GM21515 (cell line): ENCODE measurements around the gene PAXIP1.
A peak's percentile ranks its signal among the peaks of the same experiment; 100 is the strongest.
"Not testable (repeated sequence)": the region's sequence is repeated elsewhere in the genome, so short reads cannot be mapped to it uniquely, and the experiment has no call there.

Experiments used
- ATAC-seq: cut with Tn5 transposase; IDR thresholded peaks from one replicate; pipeline ENCODE4 v1.9.1; 2021; ENCODE audit not compliant: unreplicated experiment

The PAXIP1 gene, protein sequence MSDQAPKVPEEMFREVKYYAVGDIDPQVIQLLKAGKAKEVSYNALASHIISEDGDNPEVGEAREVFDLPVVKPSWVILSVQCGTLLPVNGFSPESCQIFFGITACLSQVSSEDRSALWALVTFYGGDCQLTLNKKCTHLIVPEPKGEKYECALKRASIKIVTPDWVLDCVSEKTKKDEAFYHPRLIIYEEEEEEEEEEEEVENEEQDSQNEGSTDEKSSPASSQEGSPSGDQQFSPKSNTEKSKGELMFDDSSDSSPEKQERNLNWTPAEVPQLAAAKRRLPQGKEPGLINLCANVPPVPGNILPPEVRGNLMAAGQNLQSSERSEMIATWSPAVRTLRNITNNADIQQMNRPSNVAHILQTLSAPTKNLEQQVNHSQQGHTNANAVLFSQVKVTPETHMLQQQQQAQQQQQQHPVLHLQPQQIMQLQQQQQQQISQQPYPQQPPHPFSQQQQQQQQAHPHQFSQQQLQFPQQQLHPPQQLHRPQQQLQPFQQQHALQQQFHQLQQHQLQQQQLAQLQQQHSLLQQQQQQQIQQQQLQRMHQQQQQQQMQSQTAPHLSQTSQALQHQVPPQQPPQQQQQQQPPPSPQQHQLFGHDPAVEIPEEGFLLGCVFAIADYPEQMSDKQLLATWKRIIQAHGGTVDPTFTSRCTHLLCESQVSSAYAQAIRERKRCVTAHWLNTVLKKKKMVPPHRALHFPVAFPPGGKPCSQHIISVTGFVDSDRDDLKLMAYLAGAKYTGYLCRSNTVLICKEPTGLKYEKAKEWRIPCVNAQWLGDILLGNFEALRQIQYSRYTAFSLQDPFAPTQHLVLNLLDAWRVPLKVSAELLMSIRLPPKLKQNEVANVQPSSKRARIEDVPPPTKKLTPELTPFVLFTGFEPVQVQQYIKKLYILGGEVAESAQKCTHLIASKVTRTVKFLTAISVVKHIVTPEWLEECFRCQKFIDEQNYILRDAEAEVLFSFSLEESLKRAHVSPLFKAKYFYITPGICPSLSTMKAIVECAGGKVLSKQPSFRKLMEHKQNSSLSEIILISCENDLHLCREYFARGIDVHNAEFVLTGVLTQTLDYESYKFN

GRCh38 chr7:155003092-155003375, at the start of gene PAXIP1:
PAXIP1 (minus strand) TSS chr7:155003124; CDS start chr7:155002929, 195 bp downstream.
- ATAC-seq: peak; percentile 60

GRCh38 chr7:155051355-155051754, 48.4 kb upstream of the PAXIP1 start:
- ATAC-seq: no peak

DNA sequence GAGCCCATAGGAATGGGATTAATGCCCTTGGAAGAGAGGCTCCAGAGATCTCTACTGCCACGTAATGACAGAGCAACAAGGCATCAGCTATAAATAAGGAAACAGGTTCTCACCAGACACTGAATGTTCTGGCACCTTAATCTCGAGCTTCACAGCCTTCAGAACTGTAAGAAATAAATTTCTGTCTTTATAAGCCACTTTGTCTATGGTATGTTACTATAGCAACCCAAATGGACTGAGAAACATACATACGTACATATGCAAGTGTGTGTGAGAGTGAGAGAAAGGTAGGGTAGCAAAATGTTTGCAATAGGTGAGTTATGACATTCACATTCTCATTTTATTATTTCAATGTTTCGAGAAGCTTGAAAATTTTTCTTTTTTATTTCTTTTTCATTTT, 45.1 kb upstream of the PAXIP1 start:
- ATAC-seq: no peak

GRCh38 chr7:155043756-155044155, 40.8 kb upstream of the PAXIP1 start:
- ATAC-seq: no peak

GRCh38 chr7:155038335-155038734, 35.4 kb upstream of the PAXIP1 start:
- no peak for ATAC-seq

GRCh38 chr7:155034495-155034894, 31.6 kb upstream of the PAXIP1 start:
- not testable (repeated sequence) for ATAC-seq

GRCh38 chr7:155032978-155033377, 30.1 kb upstream of the PAXIP1 start:
- ATAC-seq: no peak

DNA sequence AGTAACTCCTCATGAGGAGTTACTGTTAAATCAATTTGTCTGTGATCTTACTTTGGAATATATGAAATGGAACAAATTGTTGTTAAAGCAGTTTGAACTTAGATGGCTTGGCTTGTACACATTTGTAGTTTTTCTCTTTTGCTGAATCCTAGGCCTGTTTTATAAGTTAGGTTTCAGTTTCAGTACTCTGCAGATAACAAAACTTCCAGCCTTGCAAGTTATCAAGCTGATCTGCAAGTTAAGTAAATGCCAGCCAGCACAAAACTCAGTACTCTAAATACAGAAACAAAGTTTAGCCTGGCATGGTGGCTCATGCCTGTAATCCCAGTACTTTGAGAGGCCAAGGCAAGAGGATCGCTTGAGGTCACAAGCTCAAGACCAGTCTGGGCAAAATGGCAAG, 25.0 kb upstream of the PAXIP1 start:
- no peak for ATAC-seq

GRCh38 chr7:155021699-155022145, 18.8 kb upstream of the PAXIP1 start:
- no peak for ATAC-seq

DNA sequence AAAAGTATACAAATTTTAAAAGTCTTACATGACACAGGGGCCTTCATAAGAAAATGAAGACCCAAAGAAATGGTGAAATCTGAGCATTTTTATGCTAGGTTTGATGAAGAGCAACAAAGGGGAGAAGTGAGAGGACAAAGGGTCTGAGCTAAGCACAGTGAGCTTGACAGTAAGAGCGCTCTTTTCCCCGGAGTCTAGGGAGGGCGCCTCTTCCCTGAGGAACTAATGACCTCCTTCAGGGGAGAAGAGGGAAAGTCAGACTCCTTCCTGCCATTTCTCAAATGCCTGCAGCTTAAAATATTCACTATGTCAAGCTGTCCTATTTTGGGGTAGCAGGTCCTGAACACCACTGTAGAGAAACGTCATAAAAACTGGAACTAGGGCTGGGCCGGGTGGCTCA, 18.1 kb upstream of the PAXIP1 start:
- no peak for ATAC-seq

DNA sequence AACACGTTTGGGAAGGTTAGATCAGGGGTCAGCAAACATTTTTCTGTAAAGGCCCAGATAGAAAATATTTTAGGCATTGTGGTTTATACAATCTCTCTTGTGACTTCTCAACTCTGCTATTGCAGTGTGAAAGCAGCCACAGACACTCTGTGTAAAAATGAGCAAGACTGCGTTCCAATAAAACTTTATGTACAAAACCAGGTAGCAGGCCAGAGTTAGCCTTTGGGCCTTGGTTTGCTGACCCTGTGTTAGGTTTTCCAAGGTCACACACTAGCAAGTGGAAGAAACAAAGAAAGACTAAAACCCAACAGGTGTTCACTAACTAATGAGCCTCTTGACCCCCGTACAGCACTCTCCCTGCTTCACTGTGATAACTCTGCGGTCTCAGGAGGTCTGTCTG, 14.9 kb upstream of the PAXIP1 start:
- ATAC-seq: no peak

DNA sequence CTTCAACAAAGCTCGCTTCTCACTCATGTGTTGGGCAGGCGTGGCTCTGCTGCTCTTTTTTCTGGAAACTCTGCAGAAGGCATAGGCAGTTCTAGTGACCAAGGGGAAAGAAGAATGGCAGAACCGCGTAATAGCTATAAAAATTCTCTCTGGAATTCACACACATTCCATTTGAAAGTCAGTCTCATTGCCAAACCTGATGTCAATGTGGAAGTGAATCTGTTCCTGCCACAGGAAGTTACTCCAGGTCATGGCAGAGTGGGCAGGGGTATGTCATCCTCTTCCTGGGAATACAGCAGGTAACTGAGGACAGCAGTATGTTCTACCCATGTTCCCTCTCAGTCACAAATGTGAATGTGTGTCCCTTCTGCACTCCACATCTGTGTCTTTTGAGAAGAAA, 8.2 kb upstream of the PAXIP1 start:
- ATAC-seq: no peak

DNA sequence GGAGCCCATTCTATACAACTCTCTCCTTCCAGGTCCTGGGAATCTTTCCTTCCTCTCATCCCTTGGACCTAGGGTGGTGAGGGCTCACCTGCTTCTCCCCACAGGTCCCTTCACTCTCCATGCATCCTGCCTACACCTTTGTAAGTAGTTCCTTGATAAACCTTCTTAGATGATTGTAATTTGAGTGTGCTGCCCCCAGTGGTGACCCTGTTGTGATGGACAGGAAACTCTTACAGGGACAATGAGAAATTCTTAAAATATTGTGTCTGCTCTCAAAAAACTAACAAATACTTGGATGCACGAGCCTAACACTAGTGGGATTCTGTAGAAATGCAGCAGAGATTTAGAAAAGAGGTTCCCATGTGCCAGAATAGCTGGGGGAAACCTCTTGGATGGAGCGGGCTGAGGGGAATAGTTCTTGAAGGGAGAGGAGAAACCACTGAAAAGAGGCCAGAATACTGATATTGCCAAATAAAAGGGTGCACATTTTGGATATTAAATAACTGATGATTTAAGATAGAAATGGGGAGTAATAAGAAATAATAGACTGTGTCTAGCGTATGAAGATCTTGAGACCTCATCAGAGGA, 6.7 kb upstream of the PAXIP1 start:
- no peak for ATAC-seq

GRCh38 chr7:155007947-155008346, 5.0 kb upstream of the PAXIP1 start:
- no peak for ATAC-seq

DNA sequence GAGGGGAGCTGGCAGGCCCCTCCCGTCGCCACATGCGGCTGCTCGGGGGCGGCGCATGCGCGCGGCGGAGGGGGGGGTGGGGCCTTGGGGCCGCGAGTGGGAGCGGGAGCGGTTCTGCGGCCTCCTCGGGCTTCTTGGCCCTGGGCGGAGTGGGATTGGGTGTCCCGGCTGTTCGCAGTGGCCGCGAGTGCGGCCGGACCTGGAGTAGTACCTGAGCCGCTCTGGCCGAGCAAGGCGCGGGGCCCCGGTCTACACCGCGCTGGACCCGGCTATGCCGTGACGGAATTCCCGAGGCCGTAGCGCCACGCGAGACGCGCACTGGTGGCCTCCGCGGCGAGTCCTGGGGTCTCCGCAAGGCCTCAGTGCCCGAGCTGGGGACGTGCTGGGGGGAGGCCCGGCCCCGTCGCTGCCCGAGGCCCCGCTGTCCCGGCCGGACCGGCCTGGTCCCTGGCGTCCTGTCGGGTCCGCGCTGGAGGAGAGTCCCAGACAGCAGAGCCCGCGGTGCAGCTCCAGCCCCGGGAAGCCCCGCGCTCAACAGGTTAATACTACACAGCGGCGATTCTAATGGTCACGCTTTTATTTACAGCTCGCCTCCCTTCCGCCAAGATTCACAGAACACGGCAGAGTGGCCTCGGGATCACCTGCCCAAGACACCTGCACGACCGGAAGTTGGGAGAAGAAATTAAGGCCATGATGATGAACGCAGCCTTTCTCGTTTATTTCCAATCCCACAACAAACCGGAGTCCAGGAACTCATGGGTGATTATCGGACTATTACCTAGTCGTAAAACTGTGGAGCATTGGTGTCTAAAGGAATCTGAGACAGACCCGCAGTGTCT, 671 bp upstream of the PAXIP1 start:
- peak; percentile 62 for ATAC-seq

DNA sequence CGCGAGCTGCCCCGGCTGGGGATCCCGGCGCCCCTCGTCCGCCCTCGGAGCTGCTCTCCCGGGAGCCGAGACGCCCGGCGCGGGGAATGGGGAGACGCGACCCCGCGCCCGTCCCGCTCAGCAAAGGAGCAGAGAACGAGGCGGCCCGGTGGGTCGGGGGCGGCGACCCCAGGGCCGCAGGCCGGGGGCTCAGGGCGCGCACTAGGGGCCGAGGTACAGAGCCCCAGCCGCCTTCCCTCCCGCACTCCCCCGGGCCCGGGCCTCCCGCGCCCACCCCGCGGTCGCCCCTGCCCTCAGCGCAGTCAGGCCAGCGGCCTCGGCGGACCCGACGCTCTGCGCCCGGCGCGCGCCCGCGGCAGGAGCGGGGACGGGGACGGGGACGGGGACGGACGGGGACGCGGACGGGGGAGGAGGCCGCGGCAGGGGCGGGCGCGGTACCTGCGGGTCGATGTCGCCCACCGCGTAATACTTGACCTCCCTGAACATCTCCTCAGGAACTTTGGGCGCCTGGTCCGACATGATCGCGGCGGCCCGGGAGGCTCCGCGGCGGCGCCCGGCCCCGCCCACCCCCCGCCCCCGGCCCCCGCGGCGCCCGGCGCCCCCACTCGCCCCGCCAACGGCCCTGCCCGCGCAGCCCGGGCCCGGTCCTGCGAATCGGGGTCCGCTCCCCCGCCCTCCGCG, 373 bp downstream of the PAXIP1 start:
- ATAC-seq: peak; percentile 28

DNA sequence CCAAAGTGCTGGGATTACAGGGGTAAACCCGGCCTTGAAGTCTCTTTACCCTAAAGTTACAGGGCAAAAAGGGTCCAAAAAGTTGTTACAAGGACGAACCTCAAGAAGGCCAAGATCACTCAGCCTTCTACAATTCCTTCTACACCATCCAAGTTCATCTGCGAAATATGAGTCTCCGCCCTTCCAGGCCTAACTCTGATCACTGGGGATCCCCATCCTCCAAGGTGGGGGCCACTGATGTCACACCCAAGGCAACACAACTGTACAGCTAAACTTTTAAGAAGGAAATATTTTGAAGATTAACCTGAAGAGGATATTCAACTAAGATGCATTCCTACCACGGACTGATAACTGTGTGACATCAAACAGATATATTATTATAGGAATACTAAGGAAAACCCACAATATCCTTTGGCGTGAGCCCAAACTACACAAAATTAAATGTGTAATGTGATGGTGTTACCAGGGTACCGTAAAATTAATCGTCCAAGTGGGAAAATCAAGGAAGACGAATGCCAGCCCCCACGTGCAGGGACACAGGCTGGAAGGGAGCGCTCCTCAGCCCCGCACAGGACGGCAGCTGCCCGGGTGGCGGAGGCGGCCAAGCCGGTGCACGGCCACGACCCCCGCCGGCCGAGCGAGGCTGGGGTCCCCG, 1.0 kb downstream of the PAXIP1 start:
- peak; percentile 19 for ATAC-seq

- ATAC-seq: no peak
These were observed 2.1 kb downstream of the PAXIP1 start for GRCh38 chr7:155000795-155001194.

GRCh38 chr7:154998481-154998880, 4.4 kb downstream of the PAXIP1 start:
- ATAC-seq: no peak
